Measurements from ENCODE around the gene TRMT61A. TPM values are rescaled to one million over a fixed set of nuclear protein-coding genes. Genes with fewer than 3 reads are reported as not detected.

TRMT61A gene
- total and polyA plus RNA-seq, 2 of the 13 experiments (the other 11 are each of a cell fraction or from before 2014, with no cell fraction given), result 6.5 to 13.6 TPM

GRCh38 chr14:103537175-103537990, 8.4 kb downstream of the TRMT61A start:
- no TSS peak for BruUV-seq (replicated peaks)
- peaks cover 41% of the 10 kb centered on the region for H3K4me1 ChIP-seq (ENCODE audit: insufficient read depth, low read length)
- no peak overlapping the region for H3K9ac ChIP-seq (ENCODE audit: insufficient read depth, low read depth, low read length)
- FAIRE-seq, result no peak
- in situ Hi-C loops (cut with HindIII; ENCODE audit: extremely low pct_ligation_motif_present, low pct_unique_long_range_greater_than_20kb) (no loop called here), intact Hi-C loops (cut with micrococcal nuclease; ENCODE audit: unreplicated experiment) (no loop called here)
- DNase-seq (ENCODE audit: low spot score), result no peak
- no peak for TF ChIP-seq ZNF777 (CRISPR knock-in tag; IDR thresholded peaks at IDR 0.05)
- TF ChIP-seq ZFY (CRISPR knock-in tag; IDR thresholded peaks at IDR 0.05), result peak; percentile 13; the same call in 1 of the 2 replicates
- no peak for TF ChIP-seq JUND (CRISPR knock-in tag; IDR thresholded peaks at IDR 0.05)
- TF ChIP-seq, protein P1, sequence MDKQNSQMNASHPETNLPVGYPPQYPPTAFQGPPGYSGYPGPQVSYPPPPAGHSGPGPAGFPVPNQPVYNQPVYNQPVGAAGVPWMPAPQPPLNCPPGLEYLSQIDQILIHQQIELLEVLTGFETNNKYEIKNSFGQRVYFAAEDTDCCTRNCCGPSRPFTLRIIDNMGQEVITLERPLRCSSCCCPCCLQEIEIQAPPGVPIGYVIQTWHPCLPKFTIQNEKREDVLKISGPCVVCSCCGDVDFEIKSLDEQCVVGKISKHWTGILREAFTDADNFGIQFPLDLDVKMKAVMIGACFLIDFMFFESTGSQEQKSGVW (CRISPR knock-in tag; IDR thresholded peaks at IDR 0.05; ENCODE audit: borderline replicate concordance), result no peak
- TF ChIP-seq AGO2 (optimal IDR thresholded peaks at IDR 0.05; ENCODE audit: low read depth, low read length), result peak; percentile 74
- TF ChIP-seq ZNF160 (CRISPR knock-in tag; IDR thresholded peaks at IDR 0.05), result no peak
- TF ChIP-seq, protein P2, sequence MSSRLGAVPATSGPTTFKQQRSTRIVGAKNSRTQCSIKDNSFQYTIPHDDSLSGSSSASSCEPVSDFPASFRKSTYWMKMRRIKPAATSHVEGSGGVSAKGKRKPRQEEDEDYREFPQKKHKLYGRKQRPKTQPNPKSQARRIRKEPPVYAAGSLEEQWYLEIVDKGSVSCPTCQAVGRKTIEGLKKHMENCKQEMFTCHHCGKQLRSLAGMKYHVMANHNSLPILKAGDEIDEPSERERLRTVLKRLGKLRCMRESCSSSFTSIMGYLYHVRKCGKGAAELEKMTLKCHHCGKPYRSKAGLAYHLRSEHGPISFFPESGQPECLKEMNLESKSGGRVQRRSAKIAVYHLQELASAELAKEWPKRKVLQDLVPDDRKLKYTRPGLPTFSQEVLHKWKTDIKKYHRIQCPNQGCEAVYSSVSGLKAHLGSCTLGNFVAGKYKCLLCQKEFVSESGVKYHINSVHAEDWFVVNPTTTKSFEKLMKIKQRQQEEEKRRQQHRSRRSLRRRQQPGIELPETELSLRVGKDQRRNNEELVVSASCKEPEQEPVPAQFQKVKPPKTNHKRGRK (CRISPR knock-in tag; IDR thresholded peaks at IDR 0.05), result no peak
- peak; percentile 44; the same call in 1 of the 2 replicates for TF ChIP-seq ZNF740 (CRISPR knock-in tag; IDR thresholded peaks at IDR 0.05)
- TF ChIP-seq POLR2G (IDR thresholded peaks at IDR 0.05; ENCODE audit: low read depth, low read length), result peak; percentile 33
- peak; percentile 47; the same call in 1 of the 2 replicates for TF ChIP-seq ZBTB38 (CRISPR knock-in tag; IDR thresholded peaks at IDR 0.05)
- no peak for TF ChIP-seq RARA (CRISPR knock-in tag; IDR thresholded peaks at IDR 0.05)
- TF ChIP-seq, protein P3, sequence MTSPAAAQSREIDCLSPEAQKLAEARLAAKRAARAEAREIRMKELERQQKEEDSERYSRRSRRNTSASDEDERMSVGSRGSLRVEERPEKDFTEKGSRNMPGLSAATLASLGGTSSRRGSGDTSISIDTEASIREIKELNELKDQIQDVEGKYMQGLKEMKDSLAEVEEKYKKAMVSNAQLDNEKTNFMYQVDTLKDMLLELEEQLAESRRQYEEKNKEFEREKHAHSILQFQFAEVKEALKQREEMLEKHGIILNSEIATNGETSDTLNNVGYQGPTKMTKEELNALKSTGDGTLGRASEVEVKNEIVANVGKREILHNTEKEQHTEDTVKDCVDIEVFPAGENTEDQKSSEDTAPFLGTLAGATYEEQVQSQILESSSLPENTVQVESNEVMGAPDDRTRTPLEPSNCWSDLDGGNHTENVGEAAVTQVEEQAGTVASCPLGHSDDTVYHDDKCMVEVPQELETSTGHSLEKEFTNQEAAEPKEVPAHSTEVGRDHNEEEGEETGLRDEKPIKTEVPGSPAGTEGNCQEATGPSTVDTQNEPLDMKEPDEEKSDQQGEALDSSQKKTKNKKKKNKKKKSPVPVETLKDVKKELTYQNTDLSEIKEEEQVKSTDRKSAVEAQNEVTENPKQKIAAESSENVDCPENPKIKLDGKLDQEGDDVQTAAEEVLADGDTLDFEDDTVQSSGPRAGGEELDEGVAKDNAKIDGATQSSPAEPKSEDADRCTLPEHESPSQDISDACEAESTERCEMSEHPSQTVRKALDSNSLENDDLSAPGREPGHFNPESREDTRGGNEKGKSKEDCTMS (CRISPR knock-in tag; conservative IDR thresholded peaks at IDR 0.05), result no peak
- TF ChIP-seq HNRNPLL (IDR thresholded peaks at IDR 0.05; ENCODE audit: low read depth, low read length, poor library complexity, severe bottlenecking), result peak; percentile 17
- TF ChIP-seq POLR2AphosphoS2 (IDR thresholded peaks at IDR 0.05; ENCODE audit: low read depth, low read length), result 0 out of 2 replicates have a peak, but pooled peaks have one; percentile 13
- TF ChIP-seq ZC3H13 (CRISPR knock-in tag; IDR thresholded peaks at IDR 0.05), result 0 out of 2 replicates have a peak, but pooled peaks have one; percentile 9
- TF ChIP-seq ZSCAN29 (CRISPR knock-in tag; conservative IDR thresholded peaks at IDR 0.05), result no peak
- peak; percentile 1; the same call in 1 of the 2 replicates for TF ChIP-seq AKAP8 (CRISPR knock-in tag; IDR thresholded peaks at IDR 0.05)
- H3K27me3 ChIP-seq (ENCODE audit: control insufficient read depth in 1 of 2, insufficient read depth in 2 of 2, low read length in 2 of 2), result peaks cover 2 to 18% of the 10 kb centered on the region in 2 experiments; a peak in 2 of 5 replicates
- POLR2A ChIA-PET, result interaction anchor here (1.4 to 6.9 kb wide), 4 partner anchors 8 to 24 kb away, joined by 3 to 37 read pairs (median 8); partner anchors contain the start of genes BAG5, CKB, COA8 and TRMT61A
- CTCF ChIA-PET (ENCODE audit: low intra/inter-chr PET ratio, low total read pairs), result no interaction called here
- H3K27ac ChIP-seq (ENCODE audit: extremely low read length, insufficient read depth, low read length), result no peak overlapping the region
- WGBS (ENCODE audit: low lambda C conversion rate), result 74% methylated on average over 6 of the region's 18 CpGs
- no peaks in the 10 kb centered on the region for H4K20me1 ChIP-seq (ENCODE audit: insufficient read depth, low read length)
- ATAC-seq, result no peak
- no peak overlapping the region for H2AFZ ChIP-seq (ENCODE audit: low read length)
- H3K4me3 ChIP-seq (replicated peaks in 1 of 3; ENCODE audit: insufficient read depth in 1 of 3, low read depth in 2 of 3, low read length in 3 of 3), result no peak overlapping the region
- peaks cover 1 to 2% of the 10 kb centered on the region in 2 experiments; a peak in 3 of 5 replicates for H3K36me3 ChIP-seq (replicated peaks in 1 of 2; ENCODE audit: control insufficient read depth in 1 of 2, insufficient read depth in 2 of 2, low read length in 2 of 2)
- no peaks in the 10 kb centered on the region for H3K9me3 ChIP-seq (ENCODE audit: low read length)
- no peaks in the 10 kb centered on the region for H3K79me2 ChIP-seq (ENCODE audit: insufficient read depth, low read length)
- H3K4me2 ChIP-seq (ENCODE audit: low read depth, low read length), result no peak overlapping the region
